Cardiac ventricle fibroblast (primary cell): ENCODE results near the gene MAST4. TPM values are rescaled to one million over a fixed set of nuclear protein-coding genes. Genes with fewer than 3 reads are reported as not detected.

Experiments
- total RNA-seq: library from RNA; depleted of rRNA; stranded (reverse); fragments of >200 nt; gene quantifications from 2 replicates; pipeline ENCODE4 v1.2.3, GENCODE V29; 2015

MAST4 gene
- 21.4 and 26.7 TPM in 2 replicates for total RNA-seq

GRCh38 chr5:66595756-66596635, at the start of gene MAST4:
TSS of gene MAST4 (plus strand) at chr5:66596393. CDS start at chr5:66596656, 263 bp downstream.

DNA sequence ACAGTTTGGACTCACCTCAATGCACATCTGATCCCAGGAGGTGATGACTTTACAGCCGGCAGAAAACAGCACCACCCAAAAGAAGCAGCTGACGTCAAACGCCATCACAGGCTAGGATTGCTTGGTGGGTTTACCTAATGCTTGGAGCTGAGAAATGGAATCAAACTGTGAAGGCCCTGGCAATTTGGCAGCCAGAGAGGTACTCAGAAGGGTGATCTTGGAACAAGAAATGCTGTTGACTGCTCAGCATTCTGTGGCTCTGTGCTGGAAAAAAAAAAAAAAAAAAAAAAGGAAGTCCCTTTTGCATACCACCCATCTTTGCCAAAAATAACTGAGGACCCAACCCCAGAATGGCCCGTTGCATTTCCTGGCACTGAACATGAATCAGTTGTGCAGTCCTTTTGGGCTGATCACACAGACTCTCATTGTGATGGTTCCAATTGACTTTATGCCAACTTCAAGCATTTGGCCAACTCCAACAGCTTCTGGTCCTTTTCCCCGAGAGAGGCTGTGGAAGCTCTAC, 600.4 kb downstream of the MAST4 start, which contains the start of gene CD180:
Gene CD180, minus strand, starts transcription at position 263 of the 523 bp plus-strand sequence. Its CDS starts 158 bp downstream, at position 105.

